Mammary epithelial cell (primary cell): Measurements from ENCODE around the gene RPL10A.

Experiments
- EZH2 ChIP-seq: IDR thresholded peaks from 2 replicates; pipeline ENCODE4 v1.6.1; 2012; ENCODE audit warnings: low read length, inconsistent platforms, borderline replicate concordance
- TF ChIP-seq, protein P1 (sequence below), 2 donors: IDR thresholded peaks in 1 of 2; conservative IDR thresholded peaks in 1 of 2; 2 replicates each; pipeline ENCODE4 v1.5.1; 2011 to 2012; ENCODE audit warnings: inconsistent platforms in 2 of 2, low read length in 2 of 2, mild to moderate bottlenecking in 2 of 2, control low read depth in 1 of 2, low read depth in 1 of 2; ENCODE audit not compliant: insufficient read depth in 1 of 2; ENCODE audit errors: extremely low read depth in 1 of 2

DNA sequence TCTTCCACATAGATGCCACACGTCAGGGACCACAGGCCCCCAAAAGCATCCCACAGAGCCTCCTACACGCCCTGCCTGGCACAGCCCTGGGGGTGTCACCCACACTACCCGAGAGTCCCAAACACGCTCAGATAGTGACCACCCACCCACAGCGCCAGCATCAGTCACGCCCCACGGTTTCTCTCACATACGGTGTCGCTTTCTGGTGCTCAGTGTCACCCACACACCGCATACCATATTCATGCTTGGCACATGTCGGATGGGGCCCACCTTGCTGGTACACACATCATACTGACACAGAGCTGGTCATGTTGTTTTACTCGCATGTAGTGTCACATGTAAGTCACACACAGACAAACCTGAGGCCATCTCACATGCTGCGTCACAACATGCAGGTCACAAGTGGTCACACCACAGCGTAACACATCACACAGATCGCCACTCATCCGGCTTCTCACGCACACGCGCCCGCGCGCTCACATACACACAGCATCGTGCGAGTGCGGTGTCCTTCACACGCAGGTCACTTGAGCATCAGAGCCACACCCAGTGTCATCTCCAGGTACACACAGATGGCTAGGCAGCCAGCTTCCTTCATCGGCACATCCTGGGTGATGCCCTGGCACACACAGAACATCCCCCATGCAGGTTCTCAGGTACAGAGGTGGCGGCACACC, 25.2 kb downstream of the RPL10A start:
- TF ChIP-seq EZH2 = no peak
- TF ChIP-seq, protein P1, sequence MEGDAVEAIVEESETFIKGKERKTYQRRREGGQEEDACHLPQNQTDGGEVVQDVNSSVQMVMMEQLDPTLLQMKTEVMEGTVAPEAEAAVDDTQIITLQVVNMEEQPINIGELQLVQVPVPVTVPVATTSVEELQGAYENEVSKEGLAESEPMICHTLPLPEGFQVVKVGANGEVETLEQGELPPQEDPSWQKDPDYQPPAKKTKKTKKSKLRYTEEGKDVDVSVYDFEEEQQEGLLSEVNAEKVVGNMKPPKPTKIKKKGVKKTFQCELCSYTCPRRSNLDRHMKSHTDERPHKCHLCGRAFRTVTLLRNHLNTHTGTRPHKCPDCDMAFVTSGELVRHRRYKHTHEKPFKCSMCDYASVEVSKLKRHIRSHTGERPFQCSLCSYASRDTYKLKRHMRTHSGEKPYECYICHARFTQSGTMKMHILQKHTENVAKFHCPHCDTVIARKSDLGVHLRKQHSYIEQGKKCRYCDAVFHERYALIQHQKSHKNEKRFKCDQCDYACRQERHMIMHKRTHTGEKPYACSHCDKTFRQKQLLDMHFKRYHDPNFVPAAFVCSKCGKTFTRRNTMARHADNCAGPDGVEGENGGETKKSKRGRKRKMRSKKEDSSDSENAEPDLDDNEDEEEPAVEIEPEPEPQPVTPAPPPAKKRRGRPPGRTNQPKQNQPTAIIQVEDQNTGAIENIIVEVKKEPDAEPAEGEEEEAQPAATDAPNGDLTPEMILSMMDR (conservative IDR thresholded peaks at IDR 0.05 in 1 of 2, IDR thresholded peaks at IDR 0.05 in 1 of 2; ENCODE audit: extremely low read depth in 1 of 2, insufficient read depth in 1 of 2, low read depth in 1 of 2, low read length in 2 of 2) = no peak
